Osteoblast (primary cell): ENCODE results near the gene ARHGAP15. TPM values are rescaled to one million over a fixed set of nuclear protein-coding genes. Genes with fewer than 3 reads are reported as not detected.

ENCODE experiments used
- DNase-seq: peaks from one replicate; pipeline ENCODE4 v3.0.0; 2011; ENCODE audit warnings: low spot score, mixed read lengths; ENCODE audit not compliant: insufficient read length; ENCODE audit errors: missing footprints
- H2AFZ ChIP-seq: 2 replicates; pipeline ENCODE4 v1.6.0; 2011; ENCODE audit warnings: mild to moderate bottlenecking, low read length
- H3K27ac ChIP-seq: 2 replicates; pipeline ENCODE4 v1.5.1; 2011; ENCODE audit warnings: mild to moderate bottlenecking, low read depth, low read length, moderate library complexity
- H3K27me3 ChIP-seq: 2 replicates; pipeline ENCODE4 v1.6.0; 2012; ENCODE audit warnings: mild to moderate bottlenecking, control low read depth, inconsistent platforms, low read length, moderate library complexity; ENCODE audit not compliant: insufficient read depth
- H3K36me3 ChIP-seq: 2 replicates; pipeline ENCODE4 v1.5.1; 2011; ENCODE audit warnings: mild to moderate bottlenecking, low read length, control low read depth, moderate library complexity; ENCODE audit not compliant: insufficient read depth
- H3K4me1 ChIP-seq: 2 replicates; pipeline ENCODE4 v1.5.1; 2011; ENCODE audit warnings: mild to moderate bottlenecking, low read length, control low read depth, moderate library complexity; ENCODE audit not compliant: insufficient read depth
- H3K4me2 ChIP-seq: 2 replicates; pipeline ENCODE4 v1.6.0; 2011; ENCODE audit warnings: mild to moderate bottlenecking, low read length; ENCODE audit not compliant: insufficient read depth
- H3K4me3 ChIP-seq: fragments of 200-600 bp; sonication (generic); 3 replicates; pipeline ENCODE4 v1.5.1; 2012; ENCODE audit warnings: mild to moderate bottlenecking, low read length, inconsistent platforms; ENCODE audit not compliant: insufficient read depth
- H3K79me2 ChIP-seq: 2 replicates; pipeline ENCODE4 v1.6.0; 2012; ENCODE audit warnings: mild to moderate bottlenecking, low read length, control low read depth, inconsistent platforms; ENCODE audit not compliant: insufficient read depth
- H3K9me3 ChIP-seq: 2 replicates; pipeline ENCODE4 v1.5.1; 2011; ENCODE audit warnings: low read depth, low read length, control low read depth
- H4K20me1 ChIP-seq: 2 replicates; pipeline ENCODE4 v1.6.0; 2012; ENCODE audit warnings: mild to moderate bottlenecking, low read length, control low read depth; ENCODE audit not compliant: insufficient read depth
- total RNA-seq: library from RNA; depleted of rRNA; stranded (reverse); fragments of >200 nt; gene quantifications from 2 replicates; pipeline ENCODE4 v1.2.3, GENCODE V29; 2012
- TF ChIP-seq, protein P1 (sequence below): IDR thresholded peaks from 2 replicates; pipeline ENCODE4 v1.5.1; 2011; ENCODE audit warnings: mild to moderate bottlenecking, low read depth, low read length, moderate library complexity; ENCODE audit errors: extremely low read depth

The ARHGAP15 gene
- total RNA-seq, 1 donor: 2.2 TPM

DNA sequence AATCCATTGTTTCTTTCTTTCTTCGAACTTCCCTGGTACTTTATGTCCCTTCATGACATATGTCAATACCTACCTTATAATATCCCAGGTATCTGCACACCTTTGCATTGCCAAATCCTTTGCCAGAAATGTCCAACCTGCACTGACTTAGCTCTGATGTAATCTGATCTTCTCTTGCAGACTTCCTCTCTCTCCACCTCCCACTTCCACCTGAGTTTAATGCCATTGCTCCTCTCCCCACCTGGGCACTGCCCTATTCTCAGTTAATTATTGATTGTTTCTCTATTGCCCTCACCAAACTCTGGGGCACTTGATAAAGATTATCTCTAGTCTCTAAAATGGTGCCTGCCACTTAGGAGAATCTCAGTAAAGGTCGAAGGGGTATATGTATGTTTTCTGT is 23.0 kb downstream of the ARHGAP15 start:
- no peaks in the 10 kb centered on the region for H3K79me2 ChIP-seq
- H3K9me3 ChIP-seq: no peaks in the 10 kb centered on the region
- TF ChIP-seq, protein P1, sequence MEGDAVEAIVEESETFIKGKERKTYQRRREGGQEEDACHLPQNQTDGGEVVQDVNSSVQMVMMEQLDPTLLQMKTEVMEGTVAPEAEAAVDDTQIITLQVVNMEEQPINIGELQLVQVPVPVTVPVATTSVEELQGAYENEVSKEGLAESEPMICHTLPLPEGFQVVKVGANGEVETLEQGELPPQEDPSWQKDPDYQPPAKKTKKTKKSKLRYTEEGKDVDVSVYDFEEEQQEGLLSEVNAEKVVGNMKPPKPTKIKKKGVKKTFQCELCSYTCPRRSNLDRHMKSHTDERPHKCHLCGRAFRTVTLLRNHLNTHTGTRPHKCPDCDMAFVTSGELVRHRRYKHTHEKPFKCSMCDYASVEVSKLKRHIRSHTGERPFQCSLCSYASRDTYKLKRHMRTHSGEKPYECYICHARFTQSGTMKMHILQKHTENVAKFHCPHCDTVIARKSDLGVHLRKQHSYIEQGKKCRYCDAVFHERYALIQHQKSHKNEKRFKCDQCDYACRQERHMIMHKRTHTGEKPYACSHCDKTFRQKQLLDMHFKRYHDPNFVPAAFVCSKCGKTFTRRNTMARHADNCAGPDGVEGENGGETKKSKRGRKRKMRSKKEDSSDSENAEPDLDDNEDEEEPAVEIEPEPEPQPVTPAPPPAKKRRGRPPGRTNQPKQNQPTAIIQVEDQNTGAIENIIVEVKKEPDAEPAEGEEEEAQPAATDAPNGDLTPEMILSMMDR: no peak
- H3K4me3 ChIP-seq: no peak overlapping the region
- no peak overlapping the region for H3K4me2 ChIP-seq
- no peaks in the 10 kb centered on the region for H3K36me3 ChIP-seq
- H3K27me3 ChIP-seq: no peaks in the 10 kb centered on the region
- no peak overlapping the region for H2AFZ ChIP-seq
- H3K27ac ChIP-seq: no peak overlapping the region
- H3K4me1 ChIP-seq: no peaks in the 10 kb centered on the region
- no peaks in the 10 kb centered on the region for H4K20me1 ChIP-seq
- no peak for DNase-seq

- no peaks in the 10 kb centered on the region for H3K79me2 ChIP-seq
- no peaks in the 10 kb centered on the region for H3K27me3 ChIP-seq
- no peaks in the 10 kb centered on the region for H4K20me1 ChIP-seq
- no peak overlapping the region for H3K4me3 ChIP-seq
- no peak overlapping the region for H3K4me2 ChIP-seq
- H3K36me3 ChIP-seq: no peaks in the 10 kb centered on the region
- DNase-seq: no peak
- no peaks in the 10 kb centered on the region for H3K9me3 ChIP-seq
- no peak overlapping the region for H3K27ac ChIP-seq
- H2AFZ ChIP-seq: no peak overlapping the region
- TF ChIP-seq, protein P1: no peak
- no peaks in the 10 kb centered on the region for H3K4me1 ChIP-seq
Measured at GRCh38 chr2:143152637-143153036, 23.4 kb downstream of the ARHGAP15 start.

- Histone ChIP-seq H3K79me2 (no peaks in the 10 kb centered on the region), H3K4me3 (no peak overlapping the region), H3K36me3 (no peaks in the 10 kb centered on the region), H3K9me3 (no peaks in the 10 kb centered on the region), H3K4me1 (no peaks in the 10 kb centered on the region), H4K20me1 (no peaks in the 10 kb centered on the region), H3K4me2 (no peak overlapping the region), H3K27me3 (no peaks in the 10 kb centered on the region), H2AFZ (no peak overlapping the region), H3K27ac (no peak overlapping the region)
- DNase-seq: no peak
- TF ChIP-seq, protein P1: no peak
Measured at GRCh38 chr2:143155661-143156060, 26.4 kb downstream of the ARHGAP15 start.

GRCh38 chr2:143157001-143157400 is 27.8 kb downstream of the ARHGAP15 start:
- Histone ChIP-seq H4K20me1 (no peaks in the 10 kb centered on the region), H3K27me3 (no peaks in the 10 kb centered on the region), H3K27ac (no peak overlapping the region), H3K79me2 (no peaks in the 10 kb centered on the region), H3K4me1 (no peaks in the 10 kb centered on the region), H3K36me3 (no peaks in the 10 kb centered on the region), H3K4me2 (no peak overlapping the region), H3K9me3 (no peaks in the 10 kb centered on the region), H2AFZ (no peak overlapping the region), H3K4me3 (no peak overlapping the region)
- DNase-seq: no peak
- TF ChIP-seq, protein P1: no peak
